SK-N-SH treated with all-trans-retinoic acid at 6 μM for 48 hours (cell line): ENCODE measurements around the gene TMEM127.

Experiments
- BACH2 ChIP-seq: fragments of 250-450 bp; sonication (Bioruptor Pico); IDR thresholded peaks from 2 replicates; pipeline ENCODE4 v1.9.0; 2021; ENCODE audit warnings: mild to moderate bottlenecking, borderline replicate concordance
- CSDC2 ChIP-seq: fragments of 250-450 bp; sonication (Bioruptor Pico); IDR thresholded peaks from 2 replicates; pipeline ENCODE4 v1.5.0; 2020; ENCODE audit warnings: mild to moderate bottlenecking, moderate library complexity
- ESRRG ChIP-seq: fragments of 250-450 bp; sonication (Bioruptor Pico); IDR thresholded peaks from 2 replicates; pipeline ENCODE4 v1.6.1; 2021; ENCODE audit warnings: mild to moderate bottlenecking
- GLIS3 ChIP-seq: fragments of 250-450 bp; sonication (Bioruptor Pico); IDR thresholded peaks from 2 replicates; pipeline ENCODE4 v1.5.0; 2020; ENCODE audit warnings: mild to moderate bottlenecking, moderate library complexity
- RARB ChIP-seq: fragments of 250-450 bp; sonication (Bioruptor Pico); IDR thresholded peaks from 2 replicates; pipeline ENCODE4 v1.8.0; 2021; ENCODE audit warnings: mild to moderate bottlenecking, moderate library complexity
- TCF4 ChIP-seq: fragments of 250-450 bp; sonication (Bioruptor Pico); IDR thresholded peaks from 2 replicates; pipeline ENCODE4 v1.8.0; 2021; ENCODE audit warnings: mild to moderate bottlenecking, moderate library complexity, borderline replicate concordance
- ZC3H10 ChIP-seq: fragments of 250-450 bp; sonication (Bioruptor Pico); IDR thresholded peaks from 2 replicates; pipeline ENCODE4 v1.5.1; 2021; ENCODE audit warnings: mild to moderate bottlenecking, moderate library complexity
- ZFP3 ChIP-seq: fragments of 250-450 bp; sonication (Bioruptor Pico); IDR thresholded peaks from 2 replicates; pipeline ENCODE4 v1.5.0; 2020; ENCODE audit warnings: mild to moderate bottlenecking, moderate library complexity
- ZNF565 ChIP-seq: fragments of 450-650 bp; formaldehyde crosslinking; conservative IDR thresholded peaks from 2 replicates; pipeline ENCODE4 v1.5.0; 2020; ENCODE audit warnings: low read depth, mild to moderate bottlenecking, moderate library complexity
- ZNF70 ChIP-seq: fragments of 450-650 bp; formaldehyde crosslinking; IDR thresholded peaks from 2 replicates; pipeline ENCODE4 v1.5.0; 2020; ENCODE audit warnings: mild to moderate bottlenecking, moderate library complexity
- ZNF8 ChIP-seq: fragments of 450-650 bp; formaldehyde crosslinking; IDR thresholded peaks from 2 replicates; pipeline ENCODE4 v1.5.0; 2020; ENCODE audit warnings: mild to moderate bottlenecking, moderate library complexity
- TF ChIP-seq, protein P1 (sequence below): fragments of 250-450 bp; sonication (Bioruptor Pico); IDR thresholded peaks from 2 replicates; pipeline ENCODE4 v1.8.0; 2020; ENCODE audit warnings: mild to moderate bottlenecking, moderate library complexity, borderline replicate concordance
- TF ChIP-seq, protein P2 (sequence below): fragments of 250-450 bp; sonication (Bioruptor Pico); IDR thresholded peaks from 2 replicates; pipeline ENCODE4 v1.5.1; 2020; ENCODE audit warnings: low read depth, mild to moderate bottlenecking, moderate library complexity

DNA sequence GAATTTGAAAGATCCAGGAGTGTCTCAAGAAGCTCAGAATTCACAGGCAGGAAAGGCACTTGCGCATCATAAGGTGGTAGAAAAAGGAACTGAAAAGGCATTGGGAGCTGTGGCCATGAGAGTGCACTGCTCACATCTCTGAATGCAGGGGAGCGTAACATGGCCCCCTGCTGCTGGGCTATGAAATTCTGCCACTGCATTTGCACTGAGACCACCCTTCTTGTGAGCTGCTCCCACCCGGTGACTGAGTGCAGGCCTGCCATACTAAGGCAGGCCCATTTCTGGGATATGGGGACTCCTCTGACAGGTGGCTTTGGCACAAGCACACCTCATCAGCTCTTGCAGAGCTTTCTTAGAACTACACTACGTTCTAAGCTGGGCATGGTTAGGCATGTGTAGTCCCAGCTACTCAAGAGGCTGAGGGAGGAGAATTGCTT lies 31.9 kb downstream of the TMEM127 start:
- TF ChIP-seq ZNF70 (no peak), GLIS3 (no peak), ZFP3 (CRISPR knock-in tag) (no peak), TCF4 (CRISPR knock-in tag) (no peak), ESRRG (CRISPR knock-in tag) (no peak), BACH2 (no peak), ZNF8 (no peak), RARB (CRISPR knock-in tag) (no peak), ZC3H10 (no peak), ZNF565 (CRISPR knock-in tag) (no peak), CSDC2 (no peak)
- TF ChIP-seq, protein P1, sequence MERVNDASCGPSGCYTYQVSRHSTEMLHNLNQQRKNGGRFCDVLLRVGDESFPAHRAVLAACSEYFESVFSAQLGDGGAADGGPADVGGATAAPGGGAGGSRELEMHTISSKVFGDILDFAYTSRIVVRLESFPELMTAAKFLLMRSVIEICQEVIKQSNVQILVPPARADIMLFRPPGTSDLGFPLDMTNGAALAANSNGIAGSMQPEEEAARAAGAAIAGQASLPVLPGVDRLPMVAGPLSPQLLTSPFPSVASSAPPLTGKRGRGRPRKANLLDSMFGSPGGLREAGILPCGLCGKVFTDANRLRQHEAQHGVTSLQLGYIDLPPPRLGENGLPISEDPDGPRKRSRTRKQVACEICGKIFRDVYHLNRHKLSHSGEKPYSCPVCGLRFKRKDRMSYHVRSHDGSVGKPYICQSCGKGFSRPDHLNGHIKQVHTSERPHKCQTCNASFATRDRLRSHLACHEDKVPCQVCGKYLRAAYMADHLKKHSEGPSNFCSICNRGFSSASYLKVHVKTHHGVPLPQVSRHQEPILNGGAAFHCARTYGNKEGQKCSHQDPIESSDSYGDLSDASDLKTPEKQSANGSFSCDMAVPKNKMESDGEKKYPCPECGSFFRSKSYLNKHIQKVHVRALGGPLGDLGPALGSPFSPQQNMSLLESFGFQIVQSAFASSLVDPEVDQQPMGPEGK (CRISPR knock-in tag): no peak
- TF ChIP-seq, protein P2, sequence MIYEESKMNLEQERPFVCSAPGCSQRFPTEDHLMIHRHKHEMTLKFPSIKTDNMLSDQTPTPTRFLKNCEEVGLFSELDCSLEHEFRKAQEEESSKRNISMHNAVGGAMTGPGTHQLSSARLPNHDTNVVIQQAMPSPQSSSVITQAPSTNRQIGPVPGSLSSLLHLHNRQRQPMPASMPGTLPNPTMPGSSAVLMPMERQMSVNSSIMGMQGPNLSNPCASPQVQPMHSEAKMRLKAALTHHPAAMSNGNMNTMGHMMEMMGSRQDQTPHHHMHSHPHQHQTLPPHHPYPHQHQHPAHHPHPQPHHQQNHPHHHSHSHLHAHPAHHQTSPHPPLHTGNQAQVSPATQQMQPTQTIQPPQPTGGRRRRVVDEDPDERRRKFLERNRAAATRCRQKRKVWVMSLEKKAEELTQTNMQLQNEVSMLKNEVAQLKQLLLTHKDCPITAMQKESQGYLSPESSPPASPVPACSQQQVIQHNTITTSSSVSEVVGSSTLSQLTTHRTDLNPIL (CRISPR knock-in tag): no peak
